GM18511 (cell line): Measurements from ENCODE around the gene AEBP1.

Experiments
- ATAC-seq: cut with Tn5 transposase; IDR thresholded peaks from one replicate; pipeline ENCODE4 v1.9.1; 2021; ENCODE audit warnings: mild to moderate bottlenecking, moderate library complexity; ENCODE audit not compliant: unreplicated experiment

AEBP1 gene

GRCh38 chr7:44083796-44084195 is 20.3 kb upstream of the AEBP1 start:
- ATAC-seq = no peak

DNA sequence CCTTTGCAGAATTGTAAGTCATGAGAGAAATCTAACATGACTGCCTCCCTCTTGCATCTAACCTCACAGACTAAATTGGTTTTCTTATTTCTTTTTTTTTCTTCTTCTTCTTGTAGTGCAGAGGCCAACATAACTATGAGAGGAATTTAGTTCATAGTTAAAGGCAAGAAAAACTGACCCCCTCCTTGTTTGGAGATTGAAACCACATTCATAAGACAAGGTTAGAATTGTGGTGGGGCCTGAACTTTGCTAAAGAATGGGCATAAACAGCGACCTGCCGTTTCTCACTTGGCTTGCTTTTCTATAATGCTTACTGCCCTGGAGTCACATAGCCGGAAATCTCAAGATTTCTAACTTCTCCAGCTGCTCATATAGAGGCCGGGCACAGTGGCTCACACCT is 19.4 kb upstream of the AEBP1 start:
- ATAC-seq = no peak

DNA sequence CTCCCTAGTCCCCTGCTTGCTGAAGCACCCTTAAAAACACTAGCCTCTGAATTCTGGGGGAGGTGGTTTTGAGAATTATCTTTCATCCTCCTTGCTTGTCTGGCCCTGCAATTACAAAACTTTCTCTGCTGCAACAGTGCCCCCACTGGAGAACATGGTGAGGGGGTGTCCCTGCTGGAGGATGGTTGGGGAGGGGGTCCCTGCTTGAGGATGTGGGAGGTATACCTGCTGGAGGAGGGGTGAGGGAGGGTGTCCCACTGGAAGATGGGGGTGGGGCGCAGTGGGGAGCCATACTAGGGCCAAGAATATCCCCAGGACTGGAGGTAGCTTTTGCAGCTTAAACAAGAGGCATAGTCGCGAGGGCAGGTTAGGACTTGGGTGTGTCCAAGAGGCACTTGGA is 18.6 kb upstream of the AEBP1 start:
- no peak for ATAC-seq

DNA sequence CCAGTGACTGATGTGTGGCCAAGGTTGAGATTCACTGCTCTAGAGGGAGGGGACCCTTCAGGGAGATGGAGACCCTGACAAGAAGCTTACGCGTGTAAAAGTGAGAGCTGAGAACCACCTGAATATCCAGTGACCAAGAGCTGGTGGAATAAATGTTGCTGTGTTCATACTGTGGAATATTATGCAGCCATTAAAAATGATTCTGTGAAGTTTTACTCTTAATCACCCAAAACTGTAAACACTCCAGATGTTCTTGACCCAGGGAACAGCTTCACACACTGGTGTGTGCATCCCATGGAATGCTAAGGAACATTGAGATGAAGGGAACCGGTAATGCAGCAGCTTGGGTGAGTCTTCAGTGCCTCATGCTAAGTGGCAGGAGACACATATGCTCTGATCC is 17.5 kb upstream of the AEBP1 start:
- no peak for ATAC-seq

DNA sequence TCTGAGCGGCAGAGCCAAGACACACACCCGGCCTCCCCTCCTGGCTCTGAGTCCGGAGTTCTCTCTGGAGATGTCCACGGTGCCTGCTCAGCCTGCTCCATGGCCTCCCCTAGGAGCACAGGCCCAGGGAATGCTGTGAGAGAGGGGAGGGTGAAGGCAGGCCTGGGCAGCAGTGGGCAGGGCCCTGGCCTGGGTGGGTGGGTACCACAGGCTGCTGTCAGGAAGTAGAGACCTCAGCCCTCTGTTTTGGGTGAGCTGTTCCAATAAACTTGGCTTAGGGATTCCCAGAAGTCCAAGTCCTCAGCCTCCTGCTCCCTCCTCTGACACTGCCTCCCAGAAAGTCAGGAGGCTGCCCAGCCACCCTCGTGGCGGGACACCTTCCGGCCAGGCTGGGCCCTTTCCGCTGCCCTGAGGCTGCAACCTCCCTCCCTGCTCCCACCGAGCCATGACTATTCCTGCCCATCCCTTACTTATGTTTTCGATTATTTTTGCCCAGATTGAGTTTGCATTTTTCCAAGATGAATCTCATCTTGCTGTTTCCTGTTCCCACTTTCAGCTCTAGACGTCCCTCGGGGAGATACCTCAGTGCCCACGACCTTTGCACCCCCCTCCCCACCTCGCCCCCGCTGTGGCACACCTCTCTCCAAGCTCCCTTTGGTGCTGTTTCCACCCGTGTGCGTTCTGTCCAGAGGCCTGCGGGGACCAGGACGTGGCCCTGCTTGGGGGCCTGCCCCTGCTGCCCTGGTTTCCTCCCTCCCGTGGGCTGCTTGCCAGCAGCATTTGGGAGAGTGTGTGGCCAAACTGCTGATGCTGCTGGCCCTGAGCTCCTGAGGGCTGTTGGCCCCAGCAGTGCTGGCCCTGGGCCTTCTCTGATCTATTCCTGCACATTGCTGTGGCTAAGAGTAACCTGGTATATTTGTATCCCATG is 16.0 kb upstream of the AEBP1 start:
- ATAC-seq = no peak

GRCh38 chr7:44093102-44093641 is 11.0 kb upstream of the AEBP1 start:
- no peak for ATAC-seq

GRCh38 chr7:44094365-44094764 is 9.8 kb upstream of the AEBP1 start:
- ATAC-seq = no peak

GRCh38 chr7:44094883-44095592 is 9.1 kb upstream of the AEBP1 start:
- ATAC-seq = no peak

DNA sequence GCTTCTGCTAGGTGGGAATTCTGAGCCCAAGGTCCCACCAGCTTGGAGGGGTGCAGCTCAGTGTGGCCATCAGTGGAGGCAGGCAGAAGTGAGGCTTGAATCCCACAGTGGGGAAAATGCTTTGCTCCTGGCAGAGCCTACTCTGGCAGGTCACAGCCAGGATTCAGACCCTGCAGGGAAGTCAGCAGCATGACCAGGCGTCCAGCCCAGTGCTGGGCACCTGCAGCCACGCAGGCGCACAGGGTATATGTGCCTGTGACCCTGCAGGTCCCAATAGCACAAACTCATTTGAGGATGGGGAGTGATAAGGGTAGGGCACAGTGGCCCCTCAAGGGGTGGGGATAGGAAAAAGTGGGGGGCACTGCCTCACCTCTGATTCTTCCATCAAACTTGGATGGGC is 8.4 kb upstream of the AEBP1 start:
- no peak for ATAC-seq

- no peak for ATAC-seq
These were observed 7.7 kb upstream of the AEBP1 start for GRCh38 chr7:44096326-44096881.

- ATAC-seq = peak; percentile 87
These were observed 6.8 kb upstream of the AEBP1 start for GRCh38 chr7:44097064-44097932.

DNA sequence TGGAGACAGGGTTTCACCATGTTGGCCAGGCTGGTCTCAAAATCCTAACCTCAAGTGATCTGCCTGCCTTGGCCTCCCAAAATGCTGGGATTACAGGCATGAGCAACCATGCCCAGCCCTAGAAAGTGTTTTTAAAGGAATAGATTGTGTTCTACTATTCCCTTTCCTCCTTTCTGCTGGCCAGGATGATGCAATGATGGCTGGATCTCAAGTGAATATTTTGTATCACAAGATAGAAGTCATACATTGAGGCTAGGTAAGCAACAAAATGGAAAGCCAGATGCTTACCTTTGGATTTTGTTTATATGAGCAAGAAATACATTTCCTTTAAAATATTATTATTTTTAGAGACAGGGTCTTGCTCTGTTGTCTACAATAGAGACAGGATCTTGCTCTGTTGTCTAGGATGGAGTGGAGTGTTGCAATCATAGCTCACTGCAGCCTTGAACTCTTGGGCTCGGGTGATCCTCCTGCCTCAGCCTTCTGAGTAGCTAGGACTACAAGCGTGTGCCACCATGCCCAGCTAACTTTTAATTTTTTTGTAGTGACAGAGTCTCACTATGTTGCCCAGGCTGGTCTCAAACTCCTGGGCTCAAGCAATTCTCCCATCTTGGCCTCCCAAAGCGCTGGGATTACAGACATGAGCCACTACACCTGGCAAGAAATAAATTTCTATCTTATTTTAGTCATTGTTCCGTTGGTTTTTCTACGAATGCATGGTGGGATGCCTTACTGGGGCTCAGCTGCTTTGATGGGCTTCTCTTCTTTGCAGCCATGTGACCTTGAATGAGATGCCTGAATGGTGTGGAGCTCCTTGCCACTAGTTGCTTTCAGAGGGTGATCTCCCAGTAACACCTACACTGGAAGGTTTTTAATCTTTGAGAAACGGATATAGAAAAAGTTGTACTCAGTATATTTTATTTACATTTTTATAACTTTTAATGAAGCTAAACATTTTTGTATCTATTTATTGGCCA is 5.8 kb upstream of the AEBP1 start:
- ATAC-seq = no peak

GRCh38 chr7:44099669-44100068 is 4.5 kb upstream of the AEBP1 start:
- no peak for ATAC-seq

DNA sequence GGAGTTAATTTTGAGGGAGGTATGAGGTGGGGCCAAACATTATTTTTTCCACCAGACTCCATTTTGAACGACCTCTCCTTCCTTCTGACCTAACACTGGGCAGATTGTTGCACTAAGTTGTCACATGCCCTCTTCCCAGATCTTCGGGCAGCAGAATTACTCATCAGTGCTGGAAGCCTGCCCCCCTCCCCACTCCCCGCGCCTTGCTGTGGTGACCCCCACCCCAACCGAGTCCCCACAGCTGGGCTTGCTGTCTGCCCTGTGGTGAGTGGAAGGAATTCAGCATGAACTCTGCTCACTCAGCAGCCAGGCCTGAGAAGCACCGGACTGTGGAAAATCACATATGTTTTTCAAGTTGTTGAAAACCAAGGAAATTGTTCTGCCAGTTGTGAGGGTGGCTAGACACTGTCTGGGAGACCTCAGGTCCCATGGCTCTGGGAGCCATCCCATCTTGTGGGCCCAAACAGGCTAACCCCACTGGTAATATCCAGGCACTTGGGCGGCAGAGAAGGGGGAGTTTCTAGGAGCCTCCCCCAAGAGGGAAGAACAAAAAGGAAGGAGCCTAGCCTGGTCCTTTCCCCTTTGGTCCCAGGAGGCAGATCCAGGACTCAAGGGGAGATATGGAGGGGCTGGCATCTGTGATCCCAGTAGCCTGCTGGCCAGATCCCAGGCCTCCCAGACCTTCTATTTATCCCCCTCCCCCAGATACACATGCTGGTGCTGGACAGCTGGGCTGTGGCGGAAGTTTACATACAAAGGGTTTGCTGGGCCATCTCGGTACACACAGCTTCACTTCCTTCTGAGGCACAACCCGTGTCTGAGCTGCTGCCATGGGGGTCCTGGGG is 3.5 kb upstream of the AEBP1 start:
- no peak for ATAC-seq

GRCh38 chr7:44101303-44101965 is 2.7 kb upstream of the AEBP1 start:
- no peak for ATAC-seq

DNA sequence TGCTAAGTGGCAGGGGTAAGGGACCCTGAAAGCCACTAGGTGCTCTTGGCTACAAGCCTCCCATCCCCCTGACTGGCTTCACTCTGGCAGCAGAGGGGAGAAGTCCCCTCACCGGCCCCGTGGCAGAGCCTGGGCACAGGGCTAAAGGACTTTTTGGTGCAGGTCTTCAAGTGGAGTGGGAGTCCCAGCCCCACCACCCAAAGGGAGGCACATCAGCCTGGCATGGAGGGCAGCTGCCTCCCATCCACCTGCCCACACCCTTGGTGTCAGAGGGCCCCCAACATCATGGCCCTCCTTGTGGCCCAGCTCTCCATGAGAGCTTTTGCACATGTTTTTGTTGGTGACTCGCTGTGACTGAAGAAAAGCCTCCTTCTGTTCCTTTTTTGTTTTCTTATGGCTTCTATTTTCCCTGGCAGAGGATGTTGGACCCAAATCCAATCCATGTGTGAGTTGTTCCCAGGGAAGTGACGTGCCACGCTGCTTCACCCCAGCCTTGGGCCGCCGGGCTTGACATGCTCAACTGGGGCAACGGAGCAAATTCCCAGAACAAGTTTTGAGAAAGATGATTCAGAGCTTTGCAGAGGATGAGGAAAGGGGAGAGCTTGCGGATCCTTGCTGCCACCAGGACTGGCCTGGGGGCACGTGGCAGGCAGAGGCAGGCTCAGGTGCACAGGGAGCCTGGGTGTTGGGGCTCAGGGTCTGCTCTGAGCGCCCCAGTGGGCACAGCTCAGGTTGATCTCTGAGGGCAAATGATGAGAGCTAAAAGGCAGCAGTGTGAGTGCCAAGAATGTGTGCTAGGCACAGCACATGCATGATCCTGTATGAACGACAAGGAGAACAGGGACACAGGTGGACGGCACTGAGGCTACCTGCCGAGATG is 1.9 kb upstream of the AEBP1 start:
- ATAC-seq = no peak
